ENCODE data around the gene FOXP3.

FOXP3 gene

GRCh38 chrX:49247916-49248811 is 16.3 kb downstream of the FOXP3 start:
- no peak for DNase-seq

- no peak for DNase-seq
Measured at GRCh38 chrX:49247346-49247745, 17.2 kb downstream of the FOXP3 start.

GRCh38 chrX:49246541-49246940 is 18.0 kb downstream of the FOXP3 start:
- DNase-seq = no peak

GRCh38 chrX:49244207-49244606 is 20.3 kb downstream of the FOXP3 start:
- no peak for DNase-seq

GRCh38 chrX:49243166-49243565 is 21.3 kb downstream of the FOXP3 start:
- DNase-seq = no peak

GRCh38 chrX:49242545-49243066 is 21.9 kb downstream of the FOXP3 start:
- DNase-seq = no peak

- no peak for DNase-seq
Measured at GRCh38 chrX:49238735-49239134, 25.8 kb downstream of the FOXP3 start.

GRCh38 chrX:49237060-49237459 is 27.4 kb downstream of the FOXP3 start:
- DNase-seq = no peak

- DNase-seq = no peak
Measured at GRCh38 chrX:49233887-49234555, 30.5 kb downstream of the FOXP3 start.

GRCh38 chrX:49233176-49233575 is 31.3 kb downstream of the FOXP3 start, which contains the start of gene CACNA1F:
Gene CACNA1F (minus strand): TSS chrX:49233340. CDS start chrX:49233309, 31 bp downstream.
- no peak for DNase-seq

GRCh38 chrX:49232525-49232924 is 32.0 kb downstream of the FOXP3 start:
- DNase-seq = no peak

- no peak for DNase-seq
Measured at GRCh38 chrX:49231333-49232000, 33.0 kb downstream of the FOXP3 start.

GRCh38 chrX:49230500-49231232 is 33.8 kb downstream of the FOXP3 start:
- peak; percentile 41 to 44 for DNase-seq

GRCh38 chrX:49228185-49228584 is 36.3 kb downstream of the FOXP3 start:
- no peak for DNase-seq

- DNase-seq = no peak
Measured at GRCh38 chrX:49227726-49228125, 36.8 kb downstream of the FOXP3 start.

- DNase-seq = no peak
Measured at GRCh38 chrX:49226946-49227345, 37.6 kb downstream of the FOXP3 start.

GRCh38 chrX:49225858-49226257 is 38.7 kb downstream of the FOXP3 start:
- no peak for DNase-seq

- DNase-seq = no peak
Measured at GRCh38 chrX:49221868-49222267, 42.6 kb downstream of the FOXP3 start.

GRCh38 chrX:49220100-49220499 is 44.4 kb downstream of the FOXP3 start:
- no peak for DNase-seq

GRCh38 chrX:49214996-49215526 is 49.4 kb downstream of the FOXP3 start:
- no peak for DNase-seq

GRCh38 chrX:49214416-49214815 is 50.1 kb downstream of the FOXP3 start:
- DNase-seq = no peak

- no peak for DNase-seq
Measured at GRCh38 chrX:49212861-49213260, 51.6 kb downstream of the FOXP3 start.

All from stimulated activated CD4-positive, alpha-beta T cell treated with anti-CD3 and anti-CD28 coated beads, Interleukin-2, amount 100 ng/mL, for 48 hours (primary cell).